C4-2B (cell line): ENCODE measurements around the gene FREM3.

Source experiments
- H3K27ac ChIP-seq: fragments of 450-650 bp; 2 replicates; pipeline ENCODE4 v1.5.1; 2017
- CTCF ChIP-seq: fragments of 450-650 bp; conservative IDR thresholded peaks from 2 replicates; pipeline ENCODE4 v1.5.1; 2017; ENCODE audit warnings: mild to moderate bottlenecking
- ZFX ChIP-seq: fragments of 450-650 bp; IDR thresholded peaks from 2 replicates; pipeline ENCODE4 v1.6.1; 2017

FREM3 gene

GRCh38 chr4:143626134-143626911 lies 74.2 kb downstream of the FREM3 start:
- peak overlapping the region; percentile 41; the same call in 1 of the 2 replicates for H3K27ac ChIP-seq
- TF ChIP-seq ZFX (no peak), CTCF (no peak)

DNA sequence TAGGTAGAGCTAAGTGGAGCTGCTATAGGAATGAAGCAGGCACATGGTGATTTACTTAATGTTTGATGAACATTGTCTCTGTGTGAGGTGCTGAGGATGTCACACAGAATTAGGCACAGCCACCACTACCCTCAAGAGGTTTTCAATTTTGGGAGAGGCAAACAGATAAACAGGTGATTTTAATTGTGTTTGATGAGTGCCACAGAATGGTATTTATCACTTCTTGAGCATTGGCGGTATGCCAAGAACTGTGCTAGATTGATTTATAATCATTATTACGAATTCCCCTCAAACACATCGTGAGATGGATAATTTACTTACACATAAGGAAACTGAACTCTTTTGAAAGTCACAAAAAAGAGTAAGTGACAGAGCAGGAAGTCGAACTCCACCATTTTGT lies 74.8 kb downstream of the FREM3 start:
- no peak overlapping the region for H3K27ac ChIP-seq
- no peak for TF ChIP-seq CTCF
- TF ChIP-seq ZFX: no peak

DNA sequence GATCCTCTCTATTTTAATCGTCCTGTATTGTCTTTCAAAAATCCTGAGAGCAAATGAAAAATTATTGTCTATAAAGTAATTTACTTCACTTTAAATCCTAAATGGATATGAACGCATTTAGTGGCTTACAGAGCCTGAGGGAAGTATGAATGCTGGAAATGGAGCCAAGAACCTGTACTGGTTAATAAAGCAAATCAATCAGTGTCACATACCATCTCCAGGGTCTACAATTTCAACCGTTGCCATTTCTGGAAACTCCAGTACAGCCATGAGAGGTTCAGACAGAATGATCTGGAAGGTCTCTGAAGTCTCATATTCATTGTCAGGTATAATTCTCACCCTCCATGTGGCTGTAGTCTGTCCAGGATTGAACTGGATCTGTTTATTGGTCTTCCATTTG lies 76.6 kb downstream of the FREM3 start:
- H3K27ac ChIP-seq: no peak overlapping the region
- TF ChIP-seq CTCF: no peak
- no peak for TF ChIP-seq ZFX

DNA sequence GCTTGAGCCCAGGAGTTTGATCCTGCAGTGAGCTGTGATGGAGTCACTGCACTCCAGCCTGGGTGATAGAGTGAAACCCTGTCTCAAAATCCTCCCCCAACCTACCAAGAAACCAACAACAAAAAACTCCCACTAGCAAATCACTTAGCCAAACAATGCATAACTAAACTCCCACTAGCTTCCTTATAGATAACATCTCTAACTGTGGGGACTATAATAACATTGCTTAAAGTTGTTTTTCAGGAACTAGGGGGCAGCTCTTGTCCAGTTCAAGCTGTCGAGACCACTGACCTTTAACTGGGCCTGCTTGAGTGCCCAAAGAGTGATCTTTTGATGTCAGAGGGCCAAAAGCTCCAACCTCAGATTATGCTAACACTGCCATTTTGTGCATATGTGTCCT lies 81.7 kb downstream of the FREM3 start:
- H3K27ac ChIP-seq: peak overlapping the region; percentile 45
- no peak for TF ChIP-seq ZFX
- no peak for TF ChIP-seq CTCF

DNA sequence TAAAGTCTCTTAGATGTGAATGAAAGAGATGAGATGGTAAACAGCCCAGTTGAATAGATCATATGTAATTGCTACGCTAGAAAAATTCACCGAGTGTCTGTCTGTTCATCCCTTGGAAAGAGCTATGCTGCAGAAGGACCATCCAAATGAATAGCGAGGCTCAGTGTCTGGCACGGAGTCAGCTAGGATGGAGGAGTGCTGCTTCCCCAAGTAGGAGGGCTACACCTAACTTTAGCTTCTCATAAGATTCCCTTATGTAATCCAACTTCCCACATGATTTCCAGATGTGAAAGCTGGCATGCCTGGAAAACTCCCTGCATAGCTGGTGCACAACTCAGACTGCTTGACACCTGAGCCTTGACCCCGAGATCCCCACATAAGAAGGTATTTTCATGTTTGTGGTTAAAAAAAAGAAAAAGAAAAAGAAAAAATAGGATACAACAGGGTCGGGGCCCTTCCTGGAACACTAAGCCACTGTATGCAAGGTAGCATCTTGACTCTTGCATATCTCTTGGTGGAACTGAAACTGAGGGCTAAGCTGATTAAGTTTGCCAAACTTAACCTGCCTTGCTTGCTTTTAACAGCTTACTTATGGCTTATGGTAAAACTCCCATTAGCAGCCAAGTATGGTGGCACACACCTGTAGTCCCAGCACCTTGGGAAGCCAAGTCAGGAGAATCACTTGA lies 82.3 kb downstream of the FREM3 start:
- peak overlapping the region; percentile 45 for H3K27ac ChIP-seq
- TF ChIP-seq ZFX: no peak
- TF ChIP-seq CTCF: no peak

GRCh38 chr4:143616771-143617170 lies 83.7 kb downstream of the FREM3 start:
- no peak overlapping the region for H3K27ac ChIP-seq
- no peak for TF ChIP-seq CTCF
- TF ChIP-seq ZFX: no peak

- H3K27ac ChIP-seq: no peak overlapping the region
- TF ChIP-seq ZFX: no peak
- no peak for TF ChIP-seq CTCF
These were observed 91.0 kb downstream of the FREM3 start for GRCh38 chr4:143609492-143609891.
